Activated naive CD4-positive, alpha-beta T cell (primary cell): ENCODE measurements around the gene CLN6.
A peak's percentile ranks its signal among the peaks of the same experiment; 100 is the strongest.
"Not testable (repeated sequence)": the region's sequence is repeated elsewhere in the genome, so short reads cannot be mapped to it uniquely, and the experiment has no call there.

Source experiments
- DNase-seq, 4 experiments: peaks; one replicate each; lab custom pipeline; 2025; lab: John Stamatoyannopoulos, UW

Gene CLN6

DNA sequence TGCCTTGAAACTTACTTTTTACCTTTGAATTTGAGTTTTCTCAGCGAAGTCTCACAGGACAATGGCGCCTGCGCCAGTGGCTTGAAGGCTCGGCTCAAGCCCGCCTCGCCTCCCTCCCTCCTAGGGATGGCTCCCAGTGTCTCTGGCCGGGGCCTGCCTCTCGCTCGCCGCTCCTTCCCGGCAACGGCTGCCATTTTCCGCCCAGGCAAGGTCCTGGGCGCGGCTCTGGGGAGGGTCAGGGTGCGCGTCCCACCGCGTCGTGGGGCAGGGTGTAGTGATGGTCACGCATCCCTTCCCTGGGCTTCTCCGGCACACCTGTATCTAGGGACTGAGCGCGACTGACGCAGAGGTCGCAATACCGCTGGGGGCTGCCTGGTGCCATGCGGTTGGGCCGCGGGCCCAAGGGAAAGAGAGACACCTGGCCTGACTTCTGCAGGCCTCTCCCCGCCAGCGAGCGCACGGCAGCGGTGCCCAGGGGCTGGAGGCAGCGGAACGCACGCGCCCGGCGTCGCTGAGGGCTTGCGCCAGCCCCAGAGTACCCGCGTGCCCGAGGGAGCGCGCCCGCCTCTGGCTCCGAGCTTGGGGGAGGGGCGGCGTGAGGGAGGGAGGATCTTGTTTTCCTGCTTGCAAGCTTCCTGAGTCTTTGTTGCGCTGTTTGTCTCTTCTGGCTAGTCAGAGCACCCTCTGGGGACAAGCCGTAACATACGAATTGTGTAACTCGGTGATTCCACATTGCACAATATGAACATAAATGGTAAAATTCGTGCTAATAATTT, 27.3 kb upstream of the CLN6 start:
- peak in 3 of 4 experiments; percentile 21 to 70 (median 23) for DNase-seq

DNA sequence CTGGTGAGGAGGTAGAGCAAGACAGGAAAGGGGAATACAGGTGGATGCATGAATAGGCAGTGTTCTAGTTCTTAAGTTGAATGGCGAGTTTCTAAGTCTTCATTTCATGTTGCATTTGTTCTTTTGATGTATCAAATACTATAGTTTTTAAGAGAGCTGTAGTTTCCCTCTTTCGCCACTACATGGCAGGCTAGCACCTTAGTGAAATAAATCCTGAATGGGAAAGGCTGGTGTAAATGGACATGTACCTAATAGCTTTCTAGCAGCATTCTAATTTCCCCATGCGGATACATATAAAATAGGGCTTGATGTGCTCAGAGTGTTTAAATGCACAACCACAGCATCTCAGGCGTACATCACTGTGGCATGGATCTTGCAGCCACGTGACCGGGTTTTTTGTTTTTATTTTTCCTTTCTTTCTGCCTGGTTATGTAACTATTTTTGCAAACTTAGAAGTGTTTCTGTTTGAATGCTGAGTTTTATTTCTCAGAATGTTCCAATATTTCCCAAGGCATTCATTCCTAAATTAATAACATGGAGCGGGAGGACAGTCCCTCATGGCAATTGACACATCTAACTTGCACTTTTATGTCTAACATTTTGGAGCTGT, 23.5 kb upstream of the CLN6 start:
- DNase-seq = peak in 2 of 4 experiments; percentile 4 to 5

DNA sequence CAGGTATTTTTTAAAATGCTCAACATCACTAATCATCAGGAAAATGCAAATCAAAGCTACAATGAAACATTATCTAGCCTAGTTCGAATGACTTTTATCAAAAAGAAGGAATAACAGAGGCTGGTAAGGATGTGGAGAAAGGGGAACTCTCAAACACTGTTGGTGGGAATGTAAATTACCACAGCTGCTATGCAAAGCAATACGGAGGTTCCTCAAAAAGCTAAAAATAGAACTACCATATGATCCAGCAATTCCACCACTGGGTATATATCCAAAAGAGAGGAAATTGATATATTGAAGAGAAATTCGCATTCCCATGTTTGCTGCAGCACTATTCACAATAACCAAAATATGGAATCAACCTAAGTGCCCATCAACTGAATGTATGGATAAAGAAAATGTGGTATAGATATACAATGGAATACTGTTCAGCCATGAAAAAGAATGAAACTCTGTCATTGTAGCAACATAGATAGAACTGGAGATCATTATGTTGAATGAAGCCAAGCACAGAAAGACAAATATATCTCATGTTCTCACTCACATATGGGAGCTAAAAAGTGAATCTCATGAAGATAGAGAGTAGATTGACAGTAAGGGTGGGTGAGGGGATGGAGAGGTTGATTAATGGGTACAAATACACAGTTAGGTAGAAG, 19.7 kb upstream of the CLN6 start:
- DNase-seq = no peak

DNA sequence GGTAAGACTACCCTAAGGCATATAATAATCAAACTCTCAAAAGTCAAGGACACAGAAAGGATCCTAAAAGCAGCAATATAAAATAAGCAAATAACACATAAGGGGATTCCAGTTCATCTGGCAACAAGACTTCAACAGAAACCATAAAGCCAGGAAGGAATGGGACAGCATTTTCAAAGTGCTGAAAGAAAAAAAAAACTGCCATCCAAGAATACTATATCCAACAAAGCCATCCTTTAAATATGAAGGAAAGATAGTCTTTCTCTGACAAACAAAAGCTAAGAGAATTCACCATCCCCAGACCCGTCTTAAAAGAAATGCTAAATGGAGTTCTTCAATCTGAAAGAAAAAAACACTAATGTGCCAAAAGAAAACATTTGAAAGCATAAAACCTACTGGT, 14.7 kb upstream of the CLN6 start:
- no peak for DNase-seq

DNA sequence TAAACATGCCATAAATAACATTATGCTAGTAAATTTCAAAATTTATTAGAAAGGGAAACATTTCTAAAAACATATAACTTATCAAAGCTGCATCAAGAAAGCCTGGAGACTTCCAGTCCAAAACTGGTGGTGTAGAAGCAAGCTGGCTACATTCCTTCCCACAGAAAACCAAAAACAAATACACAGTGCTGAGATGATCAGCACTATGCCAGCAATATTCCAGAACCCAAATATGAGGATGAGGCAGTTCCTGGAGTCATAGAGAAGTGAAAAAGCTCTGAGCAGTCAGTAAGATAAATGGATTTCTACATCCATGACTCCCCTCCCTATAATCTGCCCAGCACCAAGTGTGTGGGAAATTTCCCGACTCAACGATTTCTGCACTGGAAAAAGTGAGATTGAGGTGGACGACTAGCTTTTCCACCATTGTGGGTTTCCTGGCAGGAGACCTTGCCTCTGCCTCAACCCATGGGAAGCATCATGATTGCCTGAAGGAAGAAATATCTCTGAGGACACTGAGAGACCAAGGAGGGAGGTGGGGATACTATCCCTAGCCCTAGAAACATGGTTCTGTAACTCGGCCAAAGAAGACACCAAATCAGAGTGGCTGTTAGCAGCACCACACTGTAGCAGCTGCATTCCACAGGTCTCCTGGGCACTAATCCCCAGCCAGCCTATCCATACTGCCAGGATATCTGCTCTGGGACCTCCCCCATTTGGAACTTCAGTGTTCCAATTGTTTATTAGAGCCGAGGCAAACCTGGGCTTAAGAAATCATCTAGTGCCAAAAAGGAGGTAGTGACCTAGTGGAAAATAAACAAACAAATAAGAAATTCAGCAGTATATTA, 11.8 kb upstream of the CLN6 start:
- no peak for DNase-seq

DNA sequence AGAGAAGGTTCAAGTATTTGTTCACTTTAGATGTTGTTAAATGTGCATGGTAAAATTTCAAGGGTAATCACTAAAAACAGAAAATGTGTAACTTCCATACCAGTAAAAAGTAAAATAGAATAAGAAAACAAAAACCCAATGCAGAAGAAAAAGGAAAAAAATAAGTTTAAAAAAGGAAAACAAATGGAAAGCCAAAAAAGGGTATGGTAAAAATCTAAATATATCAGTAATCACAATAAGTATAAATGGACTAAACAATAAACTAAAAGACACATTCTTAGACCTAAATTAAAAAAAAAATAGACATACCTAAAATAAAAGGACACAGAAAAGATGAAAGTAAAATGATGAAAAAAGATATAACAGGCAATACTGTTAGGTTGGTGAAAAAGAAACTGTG, 9.5 kb upstream of the CLN6 start:
- DNase-seq = no peak

DNA sequence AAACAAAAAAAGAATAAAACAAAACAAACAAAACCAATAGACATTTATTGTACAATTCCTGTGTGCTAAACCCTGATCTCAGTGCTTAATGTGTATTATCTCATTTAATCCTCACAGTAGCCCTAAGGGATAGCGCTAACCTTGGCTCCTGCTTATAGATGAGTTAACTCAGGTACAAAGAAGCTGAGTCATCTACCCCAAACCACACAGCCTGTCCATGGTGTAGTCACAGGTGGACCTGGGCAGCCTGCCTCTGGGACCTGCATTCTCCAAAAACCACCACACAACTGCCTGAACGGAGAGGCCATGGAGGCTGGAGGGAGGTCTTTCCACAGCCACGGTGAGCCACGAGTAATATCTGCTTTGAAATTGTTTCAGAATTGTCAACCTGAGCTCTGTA, 5.5 kb upstream of the CLN6 start:
- no peak for DNase-seq

DNA sequence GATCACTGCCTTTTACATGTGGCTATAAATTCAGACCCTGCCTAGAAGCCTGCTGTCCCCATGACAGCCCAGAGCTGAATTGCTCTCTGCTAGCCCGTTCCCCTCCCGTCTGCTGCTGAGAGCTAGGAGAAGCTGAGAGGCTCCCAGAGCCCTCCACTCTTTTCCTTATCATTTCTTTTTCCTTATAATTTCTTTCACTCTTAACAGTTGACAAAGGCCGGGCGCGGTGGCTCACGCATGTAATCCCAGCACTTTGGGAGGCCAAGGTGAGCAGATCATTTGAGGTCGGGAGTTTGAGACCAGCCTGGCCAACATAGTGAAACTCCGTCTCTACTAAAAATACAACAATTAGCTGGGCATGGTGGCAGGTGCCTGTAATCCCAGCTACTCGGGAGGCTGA, 5.0 kb upstream of the CLN6 start:
- not testable (repeated sequence) for DNase-seq

DNA sequence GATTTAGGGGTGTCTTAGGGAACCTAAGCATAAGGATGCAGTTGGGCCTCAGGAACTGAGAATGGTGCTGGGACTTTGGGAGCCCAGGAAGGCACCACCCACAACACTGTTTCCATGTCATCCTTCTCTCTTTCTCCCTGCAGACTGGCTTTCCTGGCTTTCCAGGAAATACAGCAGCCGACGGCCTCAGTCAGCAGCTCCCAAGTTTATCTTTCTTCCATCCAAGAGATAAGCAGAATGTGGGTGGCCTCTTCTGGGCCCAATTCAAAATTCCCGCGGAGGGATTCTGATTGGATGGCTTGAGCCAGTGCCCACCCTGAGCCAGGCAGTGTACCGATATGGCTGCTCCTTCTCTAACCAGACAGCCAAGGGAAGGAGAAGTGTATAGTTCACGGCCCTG, 4.5 kb upstream of the CLN6 start:
- no peak for DNase-seq

DNA sequence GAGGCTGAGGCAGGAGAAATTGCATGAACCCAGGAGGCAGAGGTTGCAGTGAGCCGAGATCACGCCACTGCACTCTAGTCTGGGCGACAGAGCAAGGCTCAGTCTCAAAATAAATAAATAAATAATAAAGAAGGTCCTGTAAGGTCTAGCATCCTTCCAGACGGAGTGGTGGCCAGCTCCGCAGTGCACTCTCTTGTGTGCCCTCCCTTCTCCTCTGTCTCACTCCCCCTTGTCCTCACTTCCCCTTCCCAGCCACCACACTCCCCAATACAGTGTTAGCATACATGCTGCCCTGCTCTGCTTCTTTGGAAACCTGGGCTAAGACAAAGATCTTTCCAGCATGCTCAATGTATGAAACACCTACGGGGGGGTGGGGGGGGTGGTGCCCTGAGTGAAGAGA, 3.4 kb upstream of the CLN6 start:
- DNase-seq = no peak

DNA sequence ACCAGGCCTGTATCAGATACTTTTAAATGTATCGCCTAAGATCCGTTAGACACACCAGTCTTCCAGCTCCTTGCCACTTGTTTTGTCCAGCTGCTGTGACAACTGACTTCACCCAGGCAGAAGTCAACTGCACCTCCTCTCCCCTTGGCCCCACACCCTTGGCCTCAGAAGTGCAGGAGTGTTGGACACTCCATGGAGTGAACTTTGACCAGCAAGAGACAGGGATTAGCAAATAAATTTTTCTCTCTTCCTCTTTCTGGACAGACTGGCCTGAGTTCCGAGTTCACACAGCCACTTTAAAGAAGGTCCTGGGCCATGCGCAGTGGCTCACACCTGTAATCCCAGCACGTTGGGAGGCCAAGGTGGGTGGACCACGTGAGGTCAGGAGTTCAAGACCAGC, 2.9 kb upstream of the CLN6 start:
- DNase-seq = no peak

DNA sequence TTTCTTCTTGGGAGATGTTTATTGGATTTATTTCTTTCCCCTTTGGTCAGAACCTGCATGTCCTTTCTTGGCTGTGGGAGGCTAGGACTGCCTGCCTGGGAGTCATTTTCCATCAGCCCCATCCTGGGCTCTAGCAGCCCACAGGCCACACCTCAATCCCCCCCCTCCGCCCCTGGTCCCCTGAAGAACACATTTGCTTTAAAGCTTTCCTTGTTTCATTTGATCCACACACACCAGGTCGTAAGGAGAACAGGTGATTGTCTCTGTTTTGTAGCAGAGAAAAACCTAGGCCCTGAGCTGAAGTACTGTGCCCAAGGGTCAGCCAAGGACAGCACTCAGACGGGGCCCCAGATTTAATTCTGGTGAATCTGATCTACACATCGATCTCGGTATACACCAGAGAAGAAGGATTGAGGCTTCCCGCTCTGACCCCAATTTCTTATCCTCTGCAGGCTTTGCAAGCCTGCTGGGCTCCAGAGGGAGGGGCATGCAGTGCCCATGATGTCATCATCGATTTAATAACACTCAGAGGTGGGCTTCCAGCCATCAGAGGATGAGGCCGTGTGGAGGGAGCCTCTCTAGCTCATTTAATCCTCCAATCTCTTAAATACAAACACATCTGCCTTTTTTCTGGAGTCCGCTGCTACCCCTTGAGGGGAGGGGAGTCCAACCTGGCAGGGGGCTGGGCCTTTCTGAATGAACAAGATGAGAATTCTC, 1.7 kb upstream of the CLN6 start:
- DNase-seq = no peak

DNA sequence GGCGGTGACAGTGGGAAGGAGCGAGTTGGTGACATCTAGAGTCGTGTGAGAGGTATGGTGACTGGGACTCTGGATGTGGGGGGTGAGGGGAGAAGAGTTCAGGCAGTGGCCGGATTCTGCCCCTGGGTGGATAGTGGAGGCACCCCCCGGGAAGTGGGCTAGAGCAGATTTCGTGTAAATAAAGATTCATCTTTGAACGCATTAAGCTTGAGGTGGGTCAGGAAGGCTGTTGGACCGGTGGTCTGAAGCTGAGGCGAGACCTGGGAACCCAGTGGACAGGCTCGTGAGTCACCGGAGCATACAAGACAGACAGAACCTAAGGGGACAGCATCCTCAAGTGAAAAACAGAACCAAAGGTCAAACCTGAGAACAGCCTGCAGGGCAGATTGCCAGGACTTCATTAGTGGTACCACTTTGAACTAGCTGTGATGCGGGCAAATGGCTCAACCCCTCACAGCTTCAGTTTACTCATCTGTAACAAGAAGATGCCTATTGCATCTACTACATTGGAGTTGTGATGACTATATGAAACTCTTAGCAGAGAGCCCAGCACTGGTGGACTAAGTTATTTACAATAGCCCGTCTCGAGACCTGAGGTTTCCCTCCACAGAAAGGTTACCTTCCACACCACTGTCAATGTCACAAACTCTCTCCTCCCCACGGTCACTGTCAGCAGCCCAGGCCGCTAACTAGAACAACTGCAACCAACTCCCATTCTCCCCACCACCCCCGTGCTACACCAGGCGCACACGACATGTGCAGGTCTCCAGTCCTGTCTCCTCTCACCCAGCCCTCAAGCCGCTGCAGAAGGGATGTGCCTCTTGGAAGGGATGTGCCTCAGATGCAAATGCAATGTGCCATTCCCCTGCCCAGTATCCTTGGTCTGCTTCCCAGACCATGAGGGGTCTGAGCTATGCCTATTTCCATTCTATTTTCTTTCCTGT, 901 bp upstream of the CLN6 start:
- DNase-seq = no peak

DNA sequence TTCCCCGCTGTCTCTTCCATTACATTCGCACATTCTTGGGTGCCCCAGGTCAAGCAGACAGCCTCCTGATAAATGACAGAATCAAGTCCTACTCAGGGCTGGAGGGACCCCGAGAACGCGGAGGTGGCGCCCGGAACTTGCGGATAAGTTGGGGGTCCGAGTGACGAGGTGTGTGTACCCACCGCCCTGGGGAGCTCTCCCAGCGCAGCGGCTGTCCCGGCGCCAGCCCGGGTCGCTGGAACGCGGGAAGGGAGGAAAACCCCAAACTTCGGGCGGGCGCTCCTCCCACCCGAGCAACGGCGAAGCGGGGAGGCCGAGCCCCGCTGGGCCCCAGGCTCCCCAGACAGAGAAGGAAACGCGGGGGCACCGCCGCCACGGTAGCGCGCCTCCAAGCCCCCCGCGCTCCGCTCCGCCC, 550 bp downstream of the CLN6 start:
- no peak for DNase-seq

DNA sequence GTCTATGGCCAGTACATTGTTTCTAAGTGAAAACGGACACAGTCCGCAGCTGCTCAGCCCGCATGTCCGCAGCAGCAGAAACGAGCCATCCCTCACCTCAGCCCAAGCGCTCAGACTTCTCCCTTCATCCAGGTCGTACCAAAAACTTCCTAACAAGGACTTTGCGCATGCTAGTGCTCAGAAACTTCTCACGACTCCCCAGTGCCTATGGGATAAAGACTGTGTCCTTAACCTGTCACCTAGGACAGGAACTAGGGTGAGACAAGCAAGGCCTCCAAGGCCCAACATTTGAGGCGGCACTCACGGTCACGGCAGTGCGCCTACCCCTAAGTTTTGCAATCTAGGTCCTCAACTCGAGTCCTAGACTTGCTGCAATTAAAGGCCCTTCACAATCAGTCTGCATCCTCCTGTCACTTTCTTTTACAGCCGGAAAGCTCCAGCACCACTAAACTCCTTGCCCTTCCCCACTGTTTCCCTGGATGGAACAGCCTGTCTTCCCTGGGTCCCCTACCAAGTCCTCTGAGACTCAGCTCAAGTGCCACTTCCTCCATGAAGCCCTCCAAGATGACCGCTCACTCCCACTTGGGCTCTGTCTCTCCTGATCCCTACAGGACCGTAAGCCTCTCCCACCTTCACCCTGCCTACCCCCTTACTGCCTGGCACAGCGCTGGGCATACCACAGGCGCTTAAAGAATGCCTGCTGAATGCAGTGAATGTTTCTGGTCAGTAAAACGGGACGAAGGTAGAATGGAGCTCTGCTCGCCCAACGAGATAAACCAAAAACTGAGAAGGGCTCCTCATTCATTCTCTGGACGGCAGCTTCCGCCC, 1.2 kb downstream of the CLN6 start:
- DNase-seq = no peak

DNA sequence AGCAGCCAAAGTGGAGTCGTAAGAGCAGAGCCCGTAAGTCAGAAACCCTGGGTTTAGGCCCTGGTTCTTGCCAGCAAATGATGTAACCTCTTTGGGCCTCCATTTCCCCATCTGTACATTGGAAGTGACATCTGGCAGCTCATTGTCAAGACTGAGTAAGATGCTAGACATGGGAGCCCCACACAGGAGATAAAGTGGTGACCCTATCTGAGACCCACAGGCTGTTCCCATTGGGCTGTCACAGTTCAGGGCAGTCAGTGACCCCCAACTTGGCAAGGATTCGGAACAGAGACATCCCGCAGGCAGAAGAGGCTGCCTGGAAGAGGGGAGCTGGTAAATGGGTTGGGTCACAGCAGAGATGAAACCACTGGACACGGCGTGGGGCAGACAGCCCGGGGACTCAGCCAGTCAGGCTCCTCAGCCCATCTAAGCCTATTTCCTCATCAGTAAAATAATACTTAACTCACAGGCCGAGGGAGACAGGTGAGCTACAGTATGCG, 1.8 kb downstream of the CLN6 start:
- DNase-seq = no peak

DNA sequence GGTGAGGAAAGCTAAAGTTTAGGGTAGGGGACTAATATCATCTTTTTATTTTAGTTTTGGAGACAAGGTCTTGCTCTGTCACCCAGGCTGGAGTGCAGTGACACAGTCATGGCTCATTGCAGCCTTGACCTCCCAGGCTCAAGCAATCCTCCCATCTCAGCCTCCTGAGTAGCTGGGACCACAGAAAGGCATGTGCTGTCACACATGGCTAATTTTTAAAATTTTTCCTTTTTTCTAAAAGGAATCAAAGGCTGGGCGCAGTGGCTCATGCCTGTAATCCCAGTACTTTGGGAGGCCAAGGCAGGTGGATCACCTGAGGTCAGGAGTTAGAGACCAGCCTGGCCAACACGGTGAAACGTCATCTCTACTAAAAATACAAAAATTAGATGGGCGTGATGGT, 4.1 kb downstream of the CLN6 start:
- DNase-seq = not testable (repeated sequence)

DNA sequence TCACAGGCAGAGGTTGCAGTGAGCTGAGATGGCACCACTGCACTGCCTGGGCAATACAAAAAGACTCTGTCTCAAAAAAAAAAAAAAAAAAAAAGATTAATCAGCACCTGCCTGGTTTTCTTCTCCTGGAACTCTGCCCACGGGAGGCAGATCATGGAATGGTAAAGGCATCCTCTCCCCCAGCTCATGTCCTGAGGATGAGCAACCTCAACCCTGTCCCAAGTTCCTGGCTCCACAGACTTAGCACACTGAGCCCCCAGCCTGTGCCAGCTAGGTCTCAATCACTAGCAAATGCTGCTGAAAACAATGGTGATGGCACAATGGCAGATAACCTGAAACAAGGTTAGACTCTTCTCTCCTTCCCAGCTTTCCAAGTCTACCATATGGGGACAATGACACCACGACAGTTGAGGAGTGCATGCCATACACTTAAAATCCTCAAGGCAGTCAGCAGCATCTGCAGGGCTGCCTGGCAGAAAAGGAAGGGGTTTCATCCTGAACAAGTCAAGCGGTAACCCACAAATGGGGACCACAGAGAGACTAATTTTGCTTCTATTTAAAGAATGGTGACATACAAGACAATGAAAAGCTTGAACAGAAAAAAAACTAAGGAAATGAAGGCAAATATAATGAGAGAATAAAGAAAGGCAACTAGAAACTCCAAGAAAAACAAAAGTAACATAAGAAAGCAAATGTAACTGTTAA, 4.8 kb downstream of the CLN6 start:
- no peak for DNase-seq

DNA sequence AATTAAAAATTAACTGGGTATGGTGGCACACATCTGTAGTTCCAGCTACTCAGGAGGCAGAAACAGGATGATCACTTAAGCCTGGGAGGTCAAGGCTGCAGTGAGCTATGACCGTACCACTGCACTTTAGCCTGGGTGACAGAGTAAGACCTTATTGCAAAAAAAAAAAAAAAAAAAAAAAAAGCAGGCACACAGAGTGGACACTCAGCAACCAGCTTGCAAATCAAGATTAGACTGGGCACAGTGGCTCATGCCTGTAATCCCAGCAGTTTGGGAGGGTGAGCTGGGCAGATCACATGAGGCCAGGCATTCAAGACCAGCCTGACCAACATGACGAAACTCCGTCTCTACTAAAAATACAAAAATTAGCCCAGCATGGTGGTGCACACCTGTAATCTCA, 5.4 kb downstream of the CLN6 start:
- DNase-seq = no peak
